GM18861 (cell line): ENCODE measurements around the gene TLE2.
A peak's percentile ranks its signal among the peaks of the same experiment; 100 is the strongest.

Source experiments
- ATAC-seq: cut with Tn5 transposase; IDR thresholded peaks from one replicate; pipeline ENCODE4 v1.9.1; 2021; ENCODE audit not compliant: unreplicated experiment

Gene TLE2

GRCh38 chr19:3029065-3029923 is at the start of gene TLE2:
Gene TLE2 (minus strand): TSS chr19:3029280. CDS start chr19:3028904, 376 bp downstream.
- ATAC-seq, result no peak

GRCh38 chr19:3075605-3076431 is 46.7 kb upstream of the TLE2 start:
- ATAC-seq, result no peak

DNA sequence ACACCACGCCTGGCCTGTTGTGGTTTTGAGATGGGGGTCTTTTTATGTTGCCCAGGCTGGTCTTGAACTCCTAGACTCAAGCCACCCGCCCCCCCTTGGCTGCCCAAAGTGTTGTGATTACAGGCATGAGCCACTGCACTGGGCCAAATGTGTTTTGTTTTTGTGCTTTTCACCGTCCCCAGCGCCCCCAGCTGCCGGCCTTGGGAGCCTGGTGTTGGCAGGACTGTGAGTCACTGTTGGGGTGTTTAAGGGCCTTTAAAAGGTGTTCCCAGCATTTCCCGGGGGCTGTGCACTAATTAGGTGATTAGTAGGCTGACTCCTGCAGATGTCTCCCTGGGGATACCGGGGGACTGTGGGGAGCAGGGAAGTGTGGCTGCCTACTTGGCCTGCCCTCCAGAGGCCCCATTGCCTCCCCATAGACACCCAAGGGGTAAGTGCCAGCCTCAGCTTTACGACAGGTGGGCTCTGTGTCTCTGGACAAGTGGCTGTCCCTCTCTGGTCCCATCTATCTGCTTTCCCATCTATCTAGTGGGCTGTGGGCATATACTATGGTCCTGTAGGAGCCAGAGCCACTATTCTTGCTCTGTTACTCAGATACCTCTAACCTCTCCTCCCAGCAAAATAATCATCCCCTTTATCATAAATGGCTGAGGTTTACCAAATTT is 45.0 kb upstream of the TLE2 start:
- ATAC-seq, result no peak

DNA sequence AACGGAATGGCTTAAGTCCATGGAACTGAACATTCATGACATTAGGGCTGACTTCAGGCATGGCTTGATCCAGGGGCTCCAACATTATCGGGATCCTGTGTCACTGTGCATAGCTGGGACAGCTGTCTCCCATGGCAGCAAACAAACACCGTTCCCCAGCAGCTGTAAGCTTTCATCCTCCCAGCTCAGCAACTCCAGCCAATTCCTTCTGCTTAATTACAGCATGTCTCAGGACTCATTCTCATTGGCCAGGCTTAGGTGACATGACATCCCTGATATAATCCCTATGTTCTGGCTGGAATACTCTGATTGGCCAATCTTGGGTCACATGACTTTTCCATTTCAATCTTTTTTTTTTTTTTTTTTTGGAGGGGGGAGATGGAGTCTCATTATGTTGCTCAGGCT is 44.1 kb upstream of the TLE2 start:
- ATAC-seq, result no peak

- no peak for ATAC-seq
Measured at GRCh38 chr19:3071768-3072167, 42.7 kb upstream of the TLE2 start.

- no peak for ATAC-seq
Measured at GRCh38 chr19:3068071-3068470, 39.0 kb upstream of the TLE2 start.

DNA sequence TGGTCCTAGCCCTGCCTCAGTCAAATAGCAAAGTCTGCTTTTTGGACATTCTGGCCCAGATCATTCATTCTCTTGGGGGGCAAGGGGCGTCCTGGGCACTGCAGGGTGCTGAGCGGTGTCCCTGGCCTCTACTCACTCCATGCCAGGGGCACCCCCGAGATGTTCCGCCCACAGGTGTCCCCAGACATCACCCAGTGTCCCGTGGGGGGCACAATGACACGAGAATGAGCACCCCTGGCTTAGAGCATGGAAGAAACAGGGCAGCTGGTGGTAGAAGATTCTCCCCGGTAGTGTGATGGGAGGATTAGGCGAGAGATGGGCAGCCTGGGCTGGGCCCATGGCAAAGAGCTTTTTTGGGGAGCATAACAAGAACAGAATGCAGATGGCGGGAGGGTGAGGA is 38.5 kb upstream of the TLE2 start:
- no peak for ATAC-seq

DNA sequence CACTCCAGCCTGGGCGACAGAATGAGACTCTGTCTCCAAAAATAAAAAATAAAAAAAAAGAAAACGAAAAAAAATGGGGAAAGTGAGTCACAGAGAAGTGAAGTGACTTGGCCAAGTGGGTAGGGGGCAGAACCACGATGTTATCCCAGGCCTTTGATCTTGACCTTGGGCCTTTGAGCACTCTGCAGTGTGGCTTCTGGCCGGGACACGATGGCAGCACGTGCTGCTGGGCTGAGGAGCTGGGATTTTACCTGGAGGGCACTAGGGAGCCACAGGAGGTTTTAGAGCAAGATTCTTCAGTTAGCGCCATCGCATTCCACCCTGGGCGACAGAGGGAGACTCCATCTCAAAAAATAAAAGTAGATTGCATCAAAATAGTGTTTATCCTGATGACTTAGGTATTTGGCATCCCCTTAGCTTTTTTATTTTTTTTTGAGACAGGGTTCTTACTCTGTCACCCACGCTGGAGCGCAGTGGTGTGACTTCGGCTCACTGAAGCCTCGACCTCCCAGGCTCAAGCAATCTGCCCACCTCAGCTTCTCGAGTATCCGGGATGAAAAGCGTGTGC is 37.5 kb upstream of the TLE2 start:
- no peak for ATAC-seq

DNA sequence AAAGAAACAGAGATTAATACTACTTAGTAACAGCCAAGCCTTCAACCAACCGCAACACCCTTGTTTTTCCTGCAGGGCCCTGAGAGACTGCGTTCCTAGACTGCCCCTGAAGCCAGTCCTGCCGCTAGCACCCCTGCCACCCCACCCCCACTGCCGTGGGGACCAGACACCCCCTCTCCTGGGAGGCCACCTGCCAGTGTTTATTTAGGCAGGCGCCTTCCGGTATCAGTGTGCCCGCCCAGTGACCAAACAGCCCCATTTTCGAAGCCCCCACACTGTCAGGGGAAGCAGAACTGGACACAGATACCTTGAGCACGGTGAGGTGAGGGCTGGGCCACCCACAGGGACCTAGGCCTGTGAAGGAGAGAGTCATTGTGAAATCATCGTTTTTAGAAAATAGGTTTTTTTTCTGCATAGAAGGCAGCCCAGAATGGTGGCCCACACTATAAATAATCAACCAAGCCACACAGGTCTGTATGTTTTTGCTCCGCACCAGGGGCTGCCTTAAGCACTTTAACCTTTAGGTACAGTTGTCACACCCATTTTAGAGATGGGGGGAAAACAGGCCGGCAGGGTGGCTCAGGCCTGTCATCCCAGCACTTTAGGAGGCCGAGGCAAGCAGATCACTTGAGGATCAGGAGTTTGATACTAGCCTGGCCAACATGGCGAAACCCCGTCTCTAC is 36.7 kb upstream of the TLE2 start:
- peak; percentile 60 for ATAC-seq

GRCh38 chr19:3064011-3064330 is 34.9 kb upstream of the TLE2 start:
- no peak for ATAC-seq

DNA sequence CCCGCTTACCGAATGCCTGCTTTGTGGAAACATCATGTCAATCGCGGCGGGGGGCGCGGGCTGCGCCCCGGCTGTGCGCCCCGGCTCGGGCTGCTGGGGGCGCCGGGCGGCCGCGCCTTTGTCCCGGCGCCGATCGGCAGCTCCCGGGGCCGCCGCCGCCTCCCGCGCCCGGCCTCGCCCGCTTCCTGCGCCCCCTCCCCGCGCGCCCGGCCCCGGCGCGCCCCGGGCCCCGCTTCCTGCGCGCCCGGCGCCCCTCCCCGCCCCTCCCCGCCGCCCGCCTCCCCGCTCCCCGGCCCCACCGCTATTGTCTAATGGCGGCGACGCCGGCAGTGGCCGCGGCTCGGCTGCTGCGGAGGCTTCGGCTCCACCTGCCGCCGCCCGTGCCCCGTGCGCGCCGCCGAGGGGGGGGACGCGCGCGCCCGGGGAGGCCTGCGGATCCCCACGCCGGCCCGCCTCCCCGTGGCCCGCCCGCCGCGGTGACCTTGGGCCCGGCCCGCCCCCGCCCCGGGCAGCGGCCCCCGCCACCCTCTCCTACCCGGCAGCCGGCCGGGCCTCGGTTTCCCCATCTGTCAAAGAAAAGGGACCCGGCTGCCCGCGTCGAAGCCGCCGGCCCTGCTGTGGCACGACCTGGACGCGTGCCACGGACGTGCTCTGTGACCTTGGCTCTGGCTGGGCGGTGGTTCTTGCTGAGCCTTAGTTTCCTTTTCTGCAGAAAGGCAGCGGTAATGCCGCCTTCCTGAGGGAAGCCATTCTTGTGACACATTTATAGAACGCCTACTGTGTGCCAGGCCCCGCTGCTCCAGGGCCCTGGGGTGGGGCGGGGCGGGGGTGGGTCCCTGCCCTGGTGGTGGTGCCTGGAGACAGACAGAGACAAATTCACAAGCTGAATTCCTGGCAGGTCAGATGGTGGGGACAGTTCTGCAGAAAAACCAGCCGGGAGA is 33.4 kb upstream of the TLE2 start, which contains the start of gene TLE5:
Gene TLE5, minus strand, starts transcription at position 331 of the 941 bp plus-strand sequence. Its CDS starts 295 bp downstream, at position 36.
- ATAC-seq, result no peak

- ATAC-seq, result no peak
Measured at GRCh38 chr19:3061182-3062161, 32.4 kb upstream of the TLE2 start.

- ATAC-seq, result no peak
Measured at GRCh38 chr19:3060857-3061181, 31.7 kb upstream of the TLE2 start.

DNA sequence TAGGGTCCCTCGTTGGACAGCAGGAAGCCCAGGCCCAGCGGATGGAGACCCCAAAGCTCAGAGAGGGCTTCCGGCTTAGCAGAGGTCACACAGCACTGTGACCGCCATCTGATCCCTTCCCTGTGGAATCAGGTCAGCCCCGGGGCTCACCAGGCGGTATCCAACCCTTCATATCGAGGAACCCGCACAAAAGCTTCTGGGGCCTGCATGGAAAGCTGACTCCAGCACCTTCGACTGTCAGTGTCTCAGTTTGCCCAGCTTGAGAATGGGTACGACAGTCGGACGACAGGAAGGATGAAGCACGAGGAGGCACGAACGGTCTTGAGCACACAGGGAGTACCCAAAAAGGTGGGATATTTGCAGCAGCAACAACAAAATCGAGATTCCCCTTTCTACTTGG is 30.6 kb upstream of the TLE2 start:
- ATAC-seq, result no peak

DNA sequence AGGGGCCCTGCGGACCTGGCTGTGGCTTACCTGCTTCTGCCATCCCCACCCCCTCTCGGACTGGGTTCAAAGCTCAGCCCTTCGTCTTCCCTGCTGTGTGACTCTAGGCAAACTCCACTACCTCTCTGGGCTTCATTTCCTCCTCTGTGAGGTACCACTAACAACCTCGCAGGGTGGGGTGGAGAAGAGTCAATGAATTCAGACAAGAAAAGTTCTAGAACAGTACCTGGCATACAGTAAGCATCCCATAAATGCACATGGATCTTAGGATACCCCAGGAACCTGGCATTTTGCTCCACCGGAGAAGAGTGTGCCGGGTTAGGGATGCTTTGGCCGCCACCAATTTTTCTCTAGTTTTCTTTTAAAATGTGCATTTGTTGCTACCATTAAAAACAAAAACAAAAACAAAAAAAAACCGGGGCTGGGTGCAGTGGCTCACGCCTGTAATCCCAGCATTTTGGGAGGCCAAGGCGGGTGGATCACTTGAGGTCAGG is 29.8 kb upstream of the TLE2 start:
- no peak for ATAC-seq

- ATAC-seq, result no peak
Measured at GRCh38 chr19:3058009-3058820, 29.1 kb upstream of the TLE2 start.

DNA sequence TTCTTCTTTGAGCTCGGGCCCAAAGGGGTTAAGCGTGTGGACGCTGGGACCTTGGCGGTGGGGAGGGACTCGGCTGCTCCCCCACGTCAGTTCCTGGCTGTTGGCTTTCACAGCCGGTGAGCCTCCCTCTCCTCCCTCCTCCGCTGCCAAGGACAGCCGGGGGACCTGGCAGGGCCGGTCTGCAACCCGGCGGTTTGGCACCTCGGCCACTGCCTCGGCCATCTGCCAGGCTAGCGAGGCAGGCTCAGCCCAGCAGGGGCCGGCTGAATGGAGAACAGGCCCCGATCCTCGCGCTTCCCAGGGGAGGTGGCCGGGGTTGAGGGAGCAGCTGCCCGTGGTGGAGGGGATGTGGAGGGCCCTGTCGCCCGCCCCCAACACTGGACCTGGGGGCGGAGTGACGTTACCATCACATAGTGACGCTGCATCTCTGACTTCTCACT is 28.2 kb upstream of the TLE2 start:
- ATAC-seq, result no peak
